ENCODE data around the gene STH. TPM values are rescaled to one million over a fixed set of nuclear protein-coding genes. Genes with fewer than 3 reads are reported as not detected.

STH gene
- total and polyA plus RNA-seq, 2 experiments from 2014 or later = 0.55 TPM; not detected in 1

GRCh38 chr17:45999900-46000290, 845 bp downstream of the STH start (continued):
- no peak for TF ChIP-seq CTCF (conservative IDR thresholded peaks at IDR 0.05; ENCODE audit: low read depth in 2 of 2)
- no peak for TF ChIP-seq EZH2phosphoT487 (IDR thresholded peaks at IDR 0.05; ENCODE audit: unreplicated experiment)
- TF ChIP-seq ZNF114 (CRISPR knock-in tag; IDR thresholded peaks at IDR 0.05) = no peak
- no peak for TF ChIP-seq ETS1 (IDR thresholded peaks at IDR 0.05)

GRCh38 chr17:46000292-46000691, 1.2 kb downstream of the STH start:
- no peak overlapping the region for H3K27ac ChIP-seq (ENCODE audit: low read depth)
- H4K20me1 ChIP-seq (replicated peaks; ENCODE audit: insufficient read depth) = no peaks in the 10 kb centered on the region
- no peak for DNase-seq (ENCODE audit: low spot score)
- H2AFZ ChIP-seq = no peak overlapping the region
- H3K4me3 ChIP-seq = no peak overlapping the region
- H3K9me2 ChIP-seq (ENCODE audit: insufficient read depth) = no peaks in the 10 kb centered on the region
- H3K4me3 Mint-ChIP-seq = no peak overlapping the region
- H3K9me3 Mint-ChIP-seq = no peaks in the 10 kb centered on the region
- H3K27ac Mint-ChIP-seq = no peak overlapping the region
- H3K36me3 Mint-ChIP-seq (ENCODE audit: low read depth) = no peaks in the 10 kb centered on the region
- H3K36me3 ChIP-seq (ENCODE audit: insufficient read depth) = no peaks in the 10 kb centered on the region
- no peaks in the 10 kb centered on the region for H3K27me3 ChIP-seq (ENCODE audit: insufficient read depth)
- no peak overlapping the region for H3K4me2 ChIP-seq
- H3K27me3 Mint-ChIP-seq (ENCODE audit: insufficient read depth, low read depth, poor library complexity) = peaks cover 17% of the 10 kb centered on the region
- no peaks in the 10 kb centered on the region for H3K4me1 Mint-ChIP-seq
- no peaks in the 10 kb centered on the region for H3F3A ChIP-seq (replicated peaks; ENCODE audit: low read depth)
- H3K79me2 ChIP-seq (replicated peaks; ENCODE audit: insufficient read depth) = no peaks in the 10 kb centered on the region
- no peak for ATAC-seq
- H3K4me1 ChIP-seq (ENCODE audit: insufficient read depth) = no peaks in the 10 kb centered on the region
- TF ChIP-seq ZNF114 (CRISPR knock-in tag; IDR thresholded peaks at IDR 0.05) (no peak), CTCF (conservative IDR thresholded peaks at IDR 0.05; ENCODE audit: low read depth in 2 of 2) (no peak), ETS1 (IDR thresholded peaks at IDR 0.05) (no peak), NANOG (IDR thresholded peaks at IDR 0.05; ENCODE audit: borderline replicate concordance) (no peak), STAT1 (IDR thresholded peaks at IDR 0.05; ENCODE audit: unreplicated experiment) (no peak), JUNB (IDR thresholded peaks at IDR 0.05; ENCODE audit: unreplicated experiment) (no peak), EZH2 (IDR thresholded peaks at IDR 0.05; ENCODE audit: low read depth, unreplicated experiment) (no peak), REST (IDR thresholded peaks at IDR 0.05; ENCODE audit: unreplicated experiment) (no peak), CREB1 (CRISPR knock-in tag; IDR thresholded peaks at IDR 0.05; ENCODE audit: low read depth) (no peak)

Data from GM23338 (cell line).